Common myeloid progenitor, CD34-positive (primary cell): Measurements from ENCODE around the gene PHLDB2.

Source experiments
- CTCF ChIA-PET: fragments of 350-600 bp; sonication (Branson Sonifier 250); formaldehyde crosslinking; loops from one replicate; lab custom pipeline; 2021; ENCODE audit warnings: antibody characterized with exemption; lab: Charles Lee
- POLR2A ChIA-PET: fragments of 350-600 bp; sonication (Branson Sonifier 250); formaldehyde crosslinking; loops from one replicate; lab custom pipeline; 2021; ENCODE audit warnings: antibody characterized with exemption; lab: Charles Lee
- DNase-seq, 3 donors: peaks; one replicate each; pipeline versions ENCODE4 v3.0.0 to v3.0.0-alpha.2; 2013
- H3K27ac ChIP-seq, 2 experiments: 1 replicate in 1 of 2; 2 replicates in 1 of 2; pipeline ENCODE4 v1.7.0; 2013; ENCODE audit warnings: inconsistent platforms in 2 of 2, low read length in 2 of 2, mild to moderate bottlenecking in 2 of 2, low read depth in 1 of 2, moderate library complexity in 1 of 2; ENCODE audit not compliant: severe bottlenecking in 2 of 2, insufficient read depth in 1 of 2, poor library complexity in 1 of 2
- H3K27me3 ChIP-seq, 5 experiments: replicated peaks in 2 of 5; 1 replicate in 3 of 5; 2 replicates in 2 of 5; pipeline versions ENCODE4 v1.6.1 to v1.7.0; 2013; ENCODE audit warnings: low read length in 4 of 5, mild to moderate bottlenecking in 2 of 5, moderate library complexity in 2 of 5, inconsistent platforms in 1 of 5; ENCODE audit not compliant: insufficient read depth in 5 of 5, control insufficient read depth in 4 of 5
- H3K36me3 ChIP-seq, 4 experiments: 1 replicate in 2 of 4; 2 replicates in 2 of 4; pipeline versions ENCODE4 v1.6.1 to v1.7.0; 2013; ENCODE audit warnings: low read length in 3 of 4, control low read depth in 1 of 4, mild to moderate bottlenecking in 1 of 4; ENCODE audit not compliant: control insufficient read depth in 4 of 4, insufficient read depth in 4 of 4
- H3K4me1 ChIP-seq, 4 experiments: 1 replicate in 3 of 4; 2 replicates in 1 of 4; pipeline versions ENCODE4 v1.6.1 to v1.7.1; 2013; ENCODE audit warnings: low read length in 3 of 4, mild to moderate bottlenecking in 3 of 4, control low read depth in 1 of 4, inconsistent platforms in 1 of 4, moderate library complexity in 1 of 4; ENCODE audit not compliant: control insufficient read depth in 4 of 4, insufficient read depth in 4 of 4; ENCODE audit errors: control extremely low read depth in 1 of 4
- H3K4me3 ChIP-seq, 7 experiments: 1 replicate in 4 of 7; 2 replicates in 3 of 7; pipeline versions ENCODE4 v1.5.1 to v1.7.0; 2013; ENCODE audit warnings: mild to moderate bottlenecking in 7 of 7, low read length in 6 of 7, moderate library complexity in 6 of 7, inconsistent platforms in 2 of 7, low read depth in 2 of 7, control low read depth in 1 of 7; ENCODE audit not compliant: insufficient read depth in 4 of 7, control insufficient read depth in 1 of 7; ENCODE audit errors: extremely low read depth in 1 of 7
- H3K9me3 ChIP-seq, 5 experiments: 1 replicate in 4 of 5; 2 replicates in 1 of 5; pipeline versions ENCODE4 v1.6.1 to v1.7.1; 2013; ENCODE audit warnings: low read length in 4 of 5, mild to moderate bottlenecking in 2 of 5, inconsistent platforms in 1 of 5, low read depth in 1 of 5, moderate library complexity in 1 of 5; ENCODE audit not compliant: control insufficient read depth in 4 of 5, insufficient read depth in 2 of 5; ENCODE audit errors: control extremely low read depth in 1 of 5
- WGBS: methylation state at CpG from one replicate; pipeline ENCODE4 v1.1.5; 2013; ENCODE audit not compliant: insufficient coverage; 5-methylcytosine and 5-hydroxymethylcytosine counted together

Gene PHLDB2

DNA sequence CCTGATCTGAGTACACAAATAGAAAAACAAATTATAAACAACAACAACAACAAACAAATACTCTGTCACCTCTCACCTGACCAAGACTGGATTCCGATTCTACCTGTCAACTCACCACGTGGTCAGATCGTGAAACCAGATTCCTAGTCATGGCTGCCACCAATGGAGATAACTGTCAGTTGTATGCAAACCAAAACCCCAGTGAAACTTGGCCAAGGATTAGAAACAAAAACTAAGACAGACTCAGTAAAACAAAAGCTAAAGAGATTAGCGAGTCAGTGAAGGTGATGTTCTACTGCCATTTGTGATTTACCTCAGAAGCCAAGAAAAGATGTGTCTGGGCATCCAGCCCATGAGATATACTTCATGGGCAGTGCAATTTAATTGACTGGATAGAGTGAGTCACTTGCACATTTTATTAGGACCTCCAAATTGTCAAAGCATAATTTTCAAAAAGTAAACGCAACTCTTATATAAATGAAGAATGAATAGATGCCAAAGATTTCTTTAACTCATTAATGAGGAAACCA, 31.1 kb downstream of the PHLDB2 start:
- ChIA-PET CTCF (interaction anchor here (0.9 to 1.9 kb wide), 5 partner anchors 10 to 175 kb away, joined by 3 to 8 read pairs (median 3); no protein-coding TSS in a partner anchor), POLR2A (no interaction called here)
- Histone ChIP-seq H3K27me3 (no peaks in the 10 kb centered on the region), H3K27ac (no peak overlapping the region), H3K4me3 (no peak overlapping the region), H3K36me3 (no peaks in the 10 kb centered on the region), H3K9me3 (no peaks in the 10 kb centered on the region), H3K4me1 (no peaks in the 10 kb centered on the region)
- no peak for DNase-seq
- WGBS, result 97% methylated on average over 4 of the region's 5 CpGs

DNA sequence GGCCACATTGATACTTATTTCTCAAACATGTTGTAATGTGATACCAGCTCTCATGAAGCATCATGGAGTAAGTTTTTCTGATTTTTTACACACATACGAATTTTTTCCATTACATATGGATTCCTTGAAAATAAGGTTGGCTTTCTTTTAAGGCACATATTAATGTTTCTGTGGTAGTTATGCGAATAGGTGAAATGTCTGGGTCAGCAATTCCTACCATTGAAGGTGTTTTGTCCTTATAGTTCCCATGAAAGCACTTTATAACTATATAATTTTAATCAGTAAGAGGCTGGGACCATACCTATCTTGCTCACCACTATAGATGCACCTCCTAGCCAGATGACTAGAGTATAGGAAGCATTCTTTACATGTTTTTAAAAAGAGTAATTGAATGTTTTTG, 33.0 kb downstream of the PHLDB2 start:
- POLR2A ChIA-PET, result interaction anchor here (0.6 kb wide), 1 partner anchor 41 kb away, joined by 4 read pairs; no protein-coding TSS in a partner anchor
- no CpG with 5 or more reads among the region's 2 CpGs for WGBS

DNA sequence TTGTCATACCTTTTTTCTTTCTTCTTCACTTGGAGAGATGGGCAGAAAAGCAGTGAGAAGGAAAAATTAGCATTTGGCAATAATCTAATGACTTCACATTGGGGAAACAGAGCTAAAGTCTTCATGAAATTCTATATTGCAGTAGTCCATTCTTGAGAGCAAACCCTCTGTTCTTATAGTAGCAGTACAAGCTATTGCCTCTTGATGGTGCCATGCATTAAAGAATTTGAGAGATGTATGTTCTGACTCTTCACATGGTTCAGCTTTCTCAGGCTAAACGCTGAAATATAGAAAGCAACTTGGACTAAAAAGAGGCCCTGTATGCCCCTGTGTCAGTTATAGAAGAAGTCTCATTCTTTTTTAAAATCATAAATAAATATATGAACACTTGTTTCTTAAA, 36.0 kb downstream of the PHLDB2 start:
- Histone ChIP-seq H3K27ac (no peak overlapping the region), H3K36me3 (no peaks in the 10 kb centered on the region), H3K4me1 (no peaks in the 10 kb centered on the region), H3K9me3 (peaks cover 0 to 11% (median 0%) of the 10 kb centered on the region in 5 experiments), H3K27me3 (no peaks in the 10 kb centered on the region), H3K4me3 (no peak overlapping the region)
- CTCF ChIA-PET, result interaction anchor here (0.7 to 5.9 kb wide), 15 partner anchors 11 to 180 kb away, joined by 3 to 85 read pairs (median 4); no protein-coding TSS in a partner anchor
- POLR2A ChIA-PET, result no interaction called here
- peak; percentile 72 to 83 (median 81) for DNase-seq
- no CpG with 5 or more reads among the region's 1 CpG for WGBS

More for the DNA sequence above, 33.0 kb downstream of the PHLDB2 start:
- CTCF ChIA-PET, result interaction anchor here (0.8 kb wide), 1 partner anchor 176 kb away, joined by 3 read pairs; no protein-coding TSS in a partner anchor
- no peak overlapping the region for H3K27ac ChIP-seq
- H3K4me3 ChIP-seq, result no peak overlapping the region
- H3K36me3 ChIP-seq, result no peaks in the 10 kb centered on the region
- H3K9me3 ChIP-seq, result no peaks in the 10 kb centered on the region
- no peak for DNase-seq
- no peaks in the 10 kb centered on the region for H3K27me3 ChIP-seq
- no peaks in the 10 kb centered on the region for H3K4me1 ChIP-seq

DNA sequence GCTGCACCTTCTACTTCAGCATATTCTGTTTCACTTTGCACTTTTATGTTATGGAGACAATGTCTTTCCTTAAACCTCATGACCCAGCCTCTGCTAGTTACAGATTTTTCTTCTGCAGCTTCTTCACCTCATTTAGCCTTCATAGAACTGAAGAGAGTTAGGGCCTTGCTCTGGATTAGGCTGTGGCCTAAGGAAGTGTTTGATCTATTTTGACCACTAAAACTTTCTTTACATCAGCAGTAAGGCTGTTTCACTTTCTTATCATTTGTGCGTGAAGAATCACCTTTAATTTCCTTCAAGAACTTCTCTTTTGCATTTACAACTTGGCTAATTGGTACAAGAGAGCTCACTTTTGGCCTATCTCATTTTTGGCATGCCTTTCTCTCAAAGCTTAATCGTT, 40.9 kb downstream of the PHLDB2 start:
- no peaks in the 10 kb centered on the region for H3K27me3 ChIP-seq
- POLR2A ChIA-PET, result no interaction called here
- DNase-seq, result no peak
- no peaks in the 10 kb centered on the region for H3K36me3 ChIP-seq
- peaks cover 0 to 3% (median 0%) of the 10 kb centered on the region in 4 experiments for H3K4me1 ChIP-seq
- 100% methylated on average over 1 of the region's 2 CpGs for whole genome bisulfite sequencing
- CTCF ChIA-PET, result interaction anchor here (1.3 to 5.9 kb wide), 4 partner anchors 13 to 68 kb away, joined by 4 to 85 read pairs (median 4); no protein-coding TSS in a partner anchor
- no peak overlapping the region for H3K4me3 ChIP-seq
- H3K9me3 ChIP-seq, result peaks cover 0 to 11% (median 0%) of the 10 kb centered on the region in 5 experiments
- no peak overlapping the region for H3K27ac ChIP-seq

DNA sequence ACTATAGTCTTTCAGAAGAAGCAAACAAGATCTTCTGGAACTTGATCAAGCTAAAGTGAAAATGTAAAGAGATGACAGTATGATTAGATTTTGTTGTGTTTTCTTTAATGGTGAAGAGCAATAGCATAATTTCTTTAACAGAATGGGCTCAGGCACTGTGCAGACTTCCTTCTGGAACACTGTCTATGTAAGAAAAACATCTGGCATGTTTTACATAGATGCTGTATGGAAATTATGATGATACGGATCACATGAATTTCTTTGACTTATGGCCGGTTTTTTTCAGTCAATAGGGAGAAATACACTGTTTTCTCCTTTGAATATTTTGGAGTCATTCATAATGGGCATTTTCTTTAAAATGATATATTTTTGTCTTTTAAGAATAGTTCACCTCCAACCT, 42.6 kb downstream of the PHLDB2 start:
- DNase-seq, result no peak
- POLR2A ChIA-PET, result no interaction called here
- CTCF ChIA-PET, result no interaction called here
- peaks cover 0 to 3% (median 0%) of the 10 kb centered on the region in 4 experiments for H3K4me1 ChIP-seq
- H3K9me3 ChIP-seq, result peaks cover 0 to 11% (median 0%) of the 10 kb centered on the region in 5 experiments
- no peak overlapping the region for H3K4me3 ChIP-seq
- H3K36me3 ChIP-seq, result no peaks in the 10 kb centered on the region
- no peaks in the 10 kb centered on the region for H3K27me3 ChIP-seq
- WGBS, result 100% methylated on average over 2 of the region's 2 CpGs
- H3K27ac ChIP-seq, result no peak overlapping the region

DNA sequence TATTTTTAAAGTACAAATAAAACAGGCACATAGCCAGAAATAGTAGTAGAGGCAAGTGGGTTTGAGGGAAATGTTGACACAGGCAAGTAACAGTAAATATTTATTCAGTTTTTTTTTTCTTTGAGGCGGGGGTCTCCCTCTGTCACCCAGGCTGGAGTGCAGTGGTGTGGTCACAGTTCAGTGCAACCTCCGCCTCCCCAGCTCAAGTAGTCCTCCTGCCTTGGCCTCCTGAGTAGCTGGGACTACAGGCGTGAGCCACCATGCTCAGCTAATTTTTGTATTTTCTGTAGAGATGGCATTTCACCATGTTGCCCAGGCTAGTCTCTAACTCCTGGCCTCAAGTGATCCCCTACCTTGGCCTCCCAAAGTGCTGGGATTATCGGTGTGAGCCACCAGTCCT, 43.5 kb downstream of the PHLDB2 start:
- ChIA-PET CTCF (interaction anchor here (1.2 kb wide), 1 partner anchor 30 kb away, joined by 4 read pairs; no protein-coding TSS in a partner anchor), POLR2A (no interaction called here)
- no peak overlapping the region for H3K27ac ChIP-seq

DNA sequence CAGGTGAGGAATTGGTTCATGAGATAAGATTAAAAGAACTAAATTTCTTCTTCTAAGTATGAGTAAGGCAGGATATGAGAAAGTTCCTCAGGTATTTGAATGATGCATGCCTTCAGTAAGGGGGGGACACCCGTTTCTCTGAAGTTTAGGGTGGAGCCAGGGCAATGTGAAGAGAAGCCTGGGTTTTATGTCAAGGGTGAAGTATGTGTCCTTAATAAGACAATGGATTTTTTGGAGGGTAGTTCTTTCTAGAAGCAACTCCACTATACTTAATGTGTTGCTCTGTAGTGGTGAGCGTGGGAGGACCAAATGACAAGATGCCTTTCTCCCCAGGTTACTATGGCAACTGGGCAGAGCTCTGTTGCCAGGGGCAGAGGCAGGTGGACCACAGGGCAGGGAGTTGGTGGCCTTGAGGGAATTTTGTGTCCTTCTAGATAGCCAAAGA, 44.0 kb downstream of the PHLDB2 start:
- Histone ChIP-seq H3K4me3 (no peak overlapping the region), H3K9me3 (peaks cover 0 to 11% (median 0%) of the 10 kb centered on the region in 5 experiments), H3K36me3 (no peaks in the 10 kb centered on the region), H3K27ac (no peak overlapping the region), H3K4me1 (peaks cover 0 to 7% (median 0%) of the 10 kb centered on the region in 4 experiments), H3K27me3 (no peaks in the 10 kb centered on the region)
- ChIA-PET POLR2A (no interaction called here), CTCF (interaction anchor here (0.9 to 1.2 kb wide), 2 partner anchors 30 to 59 kb away, joined by 4 read pairs; no protein-coding TSS in a partner anchor)
- 88% methylated on average over 1 of the region's 2 CpGs for WGBS
- DNase-seq, result no peak

More for the DNA sequence above, 43.5 kb downstream of the PHLDB2 start:
- Histone ChIP-seq H3K36me3 (no peaks in the 10 kb centered on the region), H3K4me1 (peaks cover 0 to 7% (median 0%) of the 10 kb centered on the region in 4 experiments), H3K4me3 (no peak overlapping the region), H3K9me3 (peaks cover 0 to 11% (median 0%) of the 10 kb centered on the region in 5 experiments), H3K27me3 (no peaks in the 10 kb centered on the region)
- WGBS, result no CpG with 5 or more reads among the region's 4 CpGs
- no peak for DNase-seq
